ENCODE data around the gene GASK1A. TPM values are rescaled to one million over a fixed set of nuclear protein-coding genes. Genes with fewer than 3 reads are reported as not detected.

The GASK1A gene
- total and polyA plus RNA-seq, 2 donors from 2014 or later, result 2.3 to 7.3 TPM

- FAIRE-seq (no peak), DNase-seq (no peak)
- intact Hi-C loops (cut with DNase I), result no loop called here
- no peaks in the 10 kb centered on the region for H3K36me3 ChIP-seq (ENCODE audit: control insufficient read depth in 2 of 3, insufficient read depth in 3 of 3, low read length in 3 of 3)
- TF ChIP-seq, protein P1, sequence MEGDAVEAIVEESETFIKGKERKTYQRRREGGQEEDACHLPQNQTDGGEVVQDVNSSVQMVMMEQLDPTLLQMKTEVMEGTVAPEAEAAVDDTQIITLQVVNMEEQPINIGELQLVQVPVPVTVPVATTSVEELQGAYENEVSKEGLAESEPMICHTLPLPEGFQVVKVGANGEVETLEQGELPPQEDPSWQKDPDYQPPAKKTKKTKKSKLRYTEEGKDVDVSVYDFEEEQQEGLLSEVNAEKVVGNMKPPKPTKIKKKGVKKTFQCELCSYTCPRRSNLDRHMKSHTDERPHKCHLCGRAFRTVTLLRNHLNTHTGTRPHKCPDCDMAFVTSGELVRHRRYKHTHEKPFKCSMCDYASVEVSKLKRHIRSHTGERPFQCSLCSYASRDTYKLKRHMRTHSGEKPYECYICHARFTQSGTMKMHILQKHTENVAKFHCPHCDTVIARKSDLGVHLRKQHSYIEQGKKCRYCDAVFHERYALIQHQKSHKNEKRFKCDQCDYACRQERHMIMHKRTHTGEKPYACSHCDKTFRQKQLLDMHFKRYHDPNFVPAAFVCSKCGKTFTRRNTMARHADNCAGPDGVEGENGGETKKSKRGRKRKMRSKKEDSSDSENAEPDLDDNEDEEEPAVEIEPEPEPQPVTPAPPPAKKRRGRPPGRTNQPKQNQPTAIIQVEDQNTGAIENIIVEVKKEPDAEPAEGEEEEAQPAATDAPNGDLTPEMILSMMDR (IDR thresholded peaks at IDR 0.05; ENCODE audit: borderline replicate concordance, extremely low read depth, insufficient read depth), result no peak
- no peak overlapping the region for H3K9ac ChIP-seq (ENCODE audit: low read length in 3 of 3)
- no peak overlapping the region for H3K4me3 ChIP-seq (ENCODE audit: low read length in 3 of 3)
- peak overlapping the region; percentile 16 to 42 for H3K27ac ChIP-seq (ENCODE audit: low read depth in 2 of 2, low read length in 2 of 2)
- H3K27me3 ChIP-seq (ENCODE audit: control insufficient read depth, insufficient read depth, low read length), result no peaks in the 10 kb centered on the region
- H3K4me1 ChIP-seq (ENCODE audit: control insufficient read depth in 2 of 3, insufficient read depth in 2 of 3, low read depth in 1 of 3, low read length in 3 of 3), result no peaks in the 10 kb centered on the region
- H3K9me3 ChIP-seq (ENCODE audit: control insufficient read depth in 2 of 3, insufficient read depth in 1 of 3, low read length in 3 of 3), result no peaks in the 10 kb centered on the region
Observed at GRCh38 chr3:43019006-43019809, 40.1 kb downstream of the GASK1A start.

DNA sequence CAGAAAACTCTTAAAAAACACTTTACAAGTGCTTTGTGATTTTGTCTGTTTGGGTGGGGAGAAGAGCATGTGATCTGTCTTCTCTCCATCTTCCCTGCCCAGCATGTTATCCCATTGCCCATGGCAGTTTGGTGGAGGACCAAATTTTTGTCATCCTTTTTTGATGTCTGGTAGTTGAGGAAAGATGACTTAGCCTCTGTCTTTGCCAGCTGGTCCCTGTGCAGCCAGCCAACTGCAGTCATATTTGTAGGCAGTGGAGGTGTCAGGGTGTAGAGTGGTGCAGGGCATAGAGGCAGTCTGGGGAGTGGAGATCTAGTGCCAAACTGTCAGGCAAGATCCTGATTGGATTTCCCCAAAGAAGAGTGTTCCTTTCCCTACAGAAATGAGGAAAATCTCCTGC, 40.7 kb downstream of the GASK1A start:
- Histone ChIP-seq H3K9me3 (ENCODE audit: control insufficient read depth in 2 of 3, insufficient read depth in 1 of 3, low read length in 3 of 3) (no peaks in the 10 kb centered on the region), H3K27ac (ENCODE audit: low read depth in 2 of 2, low read length in 2 of 2) (no peak overlapping the region), H3K4me3 (ENCODE audit: low read length in 3 of 3) (no peak overlapping the region), H3K36me3 (ENCODE audit: control insufficient read depth in 2 of 3, insufficient read depth in 3 of 3, low read length in 3 of 3) (no peaks in the 10 kb centered on the region), H3K9ac (ENCODE audit: low read length in 3 of 3) (no peak overlapping the region), H3K27me3 (ENCODE audit: control insufficient read depth, insufficient read depth, low read length) (no peaks in the 10 kb centered on the region), H3K4me1 (ENCODE audit: control insufficient read depth in 2 of 3, insufficient read depth in 2 of 3, low read depth in 1 of 3, low read length in 3 of 3) (no peaks in the 10 kb centered on the region)
- intact Hi-C loops (cut with DNase I), result no loop called here
- DNase-seq (no peak), FAIRE-seq (no peak)
- TF ChIP-seq, protein P1 (IDR thresholded peaks at IDR 0.05; ENCODE audit: borderline replicate concordance, extremely low read depth, insufficient read depth), result no peak

DNA sequence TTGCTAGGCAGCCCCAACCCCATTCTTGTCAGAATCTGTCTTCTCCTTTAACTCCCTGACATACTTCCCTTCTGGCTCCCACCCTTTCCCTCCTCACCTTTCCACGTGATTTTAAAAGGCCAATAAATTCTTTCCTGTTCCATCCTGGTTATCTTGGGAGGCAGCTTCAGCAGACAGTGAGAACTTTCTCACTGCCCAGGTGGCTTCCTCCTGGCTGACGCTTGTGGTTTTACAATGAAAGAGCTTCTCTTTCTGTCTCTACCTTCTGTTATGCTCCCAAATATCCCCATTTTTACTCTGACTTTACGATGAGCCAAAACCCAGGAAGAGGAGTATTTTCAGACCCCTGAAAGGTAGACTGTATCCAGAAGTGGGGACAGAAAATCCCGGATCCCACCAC, 42.1 kb downstream of the GASK1A start:
- Histone ChIP-seq H3K9ac (ENCODE audit: low read length in 3 of 3) (no peak overlapping the region), H3K36me3 (ENCODE audit: control insufficient read depth in 2 of 3, insufficient read depth in 3 of 3, low read length in 3 of 3) (no peaks in the 10 kb centered on the region), H3K9me3 (ENCODE audit: control insufficient read depth in 2 of 3, insufficient read depth in 1 of 3, low read length in 3 of 3) (no peaks in the 10 kb centered on the region), H3K27ac (ENCODE audit: low read depth in 2 of 2, low read length in 2 of 2) (no peak overlapping the region), H3K4me3 (ENCODE audit: low read length in 3 of 3) (no peak overlapping the region), H3K4me1 (ENCODE audit: control insufficient read depth in 2 of 3, insufficient read depth in 2 of 3, low read depth in 1 of 3, low read length in 3 of 3) (no peaks in the 10 kb centered on the region), H3K27me3 (ENCODE audit: control insufficient read depth, insufficient read depth, low read length) (no peaks in the 10 kb centered on the region)
- TF ChIP-seq, protein P1 (IDR thresholded peaks at IDR 0.05; ENCODE audit: borderline replicate concordance, extremely low read depth, insufficient read depth), result no peak
- intact Hi-C loops (cut with DNase I), result no loop called here
- DNase-seq, result no peak
- FAIRE-seq, result no peak

Data from kidney (tissue), 14 donors.